NCI-H128 (cell line): Measurements from ENCODE around the gene BTBD16.

Experiments used
- DNase-seq: peaks from one replicate; lab custom pipeline; 2025; ENCODE audit not compliant: unreplicated experiment; lab: John Stamatoyannopoulos, UW

Gene BTBD16

GRCh38 chr10:122338609-122339441 is 67.7 kb downstream of the BTBD16 start:
- DNase-seq = no peak

- DNase-seq = no peak
Measured at GRCh38 chr10:122341141-122341810, 70.2 kb downstream of the BTBD16 start.

GRCh38 chr10:122342293-122343134 is 71.4 kb downstream of the BTBD16 start:
- no peak for DNase-seq

GRCh38 chr10:122343135-122343800 is 72.2 kb downstream of the BTBD16 start:
- no peak for DNase-seq

- no peak for DNase-seq
Measured at GRCh38 chr10:122343936-122344335, 72.8 kb downstream of the BTBD16 start.

GRCh38 chr10:122344741-122345258 is 73.7 kb downstream of the BTBD16 start:
- no peak for DNase-seq

- no peak for DNase-seq
Measured at GRCh38 chr10:122346326-122346950, 75.3 kb downstream of the BTBD16 start.

GRCh38 chr10:122347170-122347841 is 76.2 kb downstream of the BTBD16 start:
- DNase-seq = no peak

GRCh38 chr10:122348512-122348911 is 77.4 kb downstream of the BTBD16 start:
- no peak for DNase-seq

- no peak for DNase-seq
Measured at GRCh38 chr10:122348935-122349361, 77.9 kb downstream of the BTBD16 start.

GRCh38 chr10:122349758-122350369 is 78.8 kb downstream of the BTBD16 start:
- DNase-seq = no peak

GRCh38 chr10:122350893-122351292 is 79.8 kb downstream of the BTBD16 start:
- no peak for DNase-seq

GRCh38 chr10:122352817-122353525 is 81.9 kb downstream of the BTBD16 start:
- DNase-seq = no peak

GRCh38 chr10:122354383-122354782 is 83.3 kb downstream of the BTBD16 start:
- no peak for DNase-seq

GRCh38 chr10:122357685-122358084 is 86.6 kb downstream of the BTBD16 start:
- no peak for DNase-seq

- no peak for DNase-seq
Measured at GRCh38 chr10:122359621-122360020, 88.5 kb downstream of the BTBD16 start.

- DNase-seq = no peak
Measured at GRCh38 chr10:122361046-122361445, 90.0 kb downstream of the BTBD16 start.

- DNase-seq = no peak
Measured at GRCh38 chr10:122362031-122362592, 91.0 kb downstream of the BTBD16 start.
